ENCODE measurements around the gene NBPF1.
"Not testable (repeated sequence)": the region's sequence is repeated elsewhere in the genome, so short reads cannot be mapped to it uniquely, and the experiment has no call there.

- TF ChIP-seq, protein P1, sequence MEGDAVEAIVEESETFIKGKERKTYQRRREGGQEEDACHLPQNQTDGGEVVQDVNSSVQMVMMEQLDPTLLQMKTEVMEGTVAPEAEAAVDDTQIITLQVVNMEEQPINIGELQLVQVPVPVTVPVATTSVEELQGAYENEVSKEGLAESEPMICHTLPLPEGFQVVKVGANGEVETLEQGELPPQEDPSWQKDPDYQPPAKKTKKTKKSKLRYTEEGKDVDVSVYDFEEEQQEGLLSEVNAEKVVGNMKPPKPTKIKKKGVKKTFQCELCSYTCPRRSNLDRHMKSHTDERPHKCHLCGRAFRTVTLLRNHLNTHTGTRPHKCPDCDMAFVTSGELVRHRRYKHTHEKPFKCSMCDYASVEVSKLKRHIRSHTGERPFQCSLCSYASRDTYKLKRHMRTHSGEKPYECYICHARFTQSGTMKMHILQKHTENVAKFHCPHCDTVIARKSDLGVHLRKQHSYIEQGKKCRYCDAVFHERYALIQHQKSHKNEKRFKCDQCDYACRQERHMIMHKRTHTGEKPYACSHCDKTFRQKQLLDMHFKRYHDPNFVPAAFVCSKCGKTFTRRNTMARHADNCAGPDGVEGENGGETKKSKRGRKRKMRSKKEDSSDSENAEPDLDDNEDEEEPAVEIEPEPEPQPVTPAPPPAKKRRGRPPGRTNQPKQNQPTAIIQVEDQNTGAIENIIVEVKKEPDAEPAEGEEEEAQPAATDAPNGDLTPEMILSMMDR (IDR thresholded peaks at IDR 0.05), result not testable (repeated sequence)
- TF ChIP-seq POLR2A, POLR2AphosphoS5 (IDR thresholded peaks at IDR 0.05): not testable (repeated sequence)
Observed at GRCh38 chr1:16645271-16646060, 32.1 kb upstream of the NBPF1 start.
